Neural progenitor cell (in vitro differentiated cells): ENCODE data around the gene PREX1. TPM values are rescaled to one million over a fixed set of nuclear protein-coding genes. Genes with fewer than 3 reads are reported as not detected.

ENCODE experiments used
- DNase-seq: peaks from one replicate; pipeline ENCODE4 v3.0.0-alpha.2; 2016; ENCODE audit warnings: low spot score
- H2AFZ ChIP-seq: fragments of 200-600 bp; sonication (generic); replicated peaks from 2 replicates; pipeline ENCODE4 v1.6.1; 2016; ENCODE audit warnings: antibody characterized with exemption
- H3F3A ChIP-seq: fragments of 200-600 bp; sonication (generic); 2 replicates; pipeline ENCODE4 v1.6.1; 2016; ENCODE audit warnings: antibody characterized with exemption, low read depth
- H3K27ac ChIP-seq: fragments of 200-600 bp; sonication (generic); 2 replicates; pipeline ENCODE4 v1.5.1; 2016; ENCODE audit warnings: mild to moderate bottlenecking
- H3K27me3 ChIP-seq: fragments of 200-600 bp; sonication (generic); 2 replicates; pipeline ENCODE4 v1.6.1; 2016; ENCODE audit warnings: mild to moderate bottlenecking, moderate library complexity
- H3K36me3 ChIP-seq: fragments of 200-600 bp; sonication (generic); 2 replicates; pipeline ENCODE4 v1.5.1; 2016
- H3K4me1 ChIP-seq: fragments of 200-600 bp; sonication (generic); 2 replicates; pipeline ENCODE4 v1.6.1; 2016; ENCODE audit warnings: mixed run types
- H3K4me2 ChIP-seq: fragments of 200-600 bp; sonication (generic); 2 replicates; pipeline ENCODE4 v1.6.1; 2016
- H3K4me3 ChIP-seq: fragments of 200-600 bp; sonication (generic); 2 replicates; pipeline ENCODE4 v1.5.1; 2016
- H3K79me2 ChIP-seq: fragments of 200-600 bp; sonication (generic); 2 replicates; pipeline ENCODE4 v1.6.1; 2016; ENCODE audit warnings: low read depth
- H3K9ac ChIP-seq: fragments of 200-600 bp; sonication (generic); 2 replicates; pipeline ENCODE4 v1.6.1; 2016
- H3K9me3 ChIP-seq: fragments of 200-600 bp; sonication (generic); 2 replicates; pipeline ENCODE4 v1.5.1; 2016; ENCODE audit warnings: low read depth
- H4K20me1 ChIP-seq: fragments of 200-600 bp; sonication (generic); 2 replicates; pipeline ENCODE4 v1.6.1; 2016; ENCODE audit warnings: low read depth
- H3K27ac Mint-ChIP-seq: 3 replicates; pipeline ENCODE4 v1.8.0; 2021; ENCODE audit warnings: mixed read lengths
- H3K27me3 Mint-ChIP-seq: 2 replicates; pipeline ENCODE4 v1.8.0; 2022; ENCODE audit warnings: low read depth, mild to moderate bottlenecking, inconsistent platforms, moderate library complexity, mixed read lengths; ENCODE audit not compliant: insufficient read depth
- H3K36me3 Mint-ChIP-seq: 3 replicates; pipeline ENCODE4 v1.8.0; 2021; ENCODE audit warnings: mixed read lengths
- H3K4me1 Mint-ChIP-seq: 3 replicates; pipeline ENCODE4 v1.8.0; 2021; ENCODE audit warnings: mixed read lengths
- H3K4me3 Mint-ChIP-seq: 3 replicates; pipeline ENCODE4 v1.8.0; 2021; ENCODE audit warnings: mild to moderate bottlenecking, moderate library complexity, mixed read lengths
- H3K9me3 Mint-ChIP-seq: 3 replicates; pipeline ENCODE4 v1.8.0; 2020; ENCODE audit warnings: mixed read lengths
- CTCF ChIP-seq: fragments of 200-600 bp; sonication (generic); IDR thresholded peaks from 2 replicates; pipeline ENCODE4 v1.5.1; 2017; ENCODE audit warnings: antibody characterized with exemption, mild to moderate bottlenecking
- EZH2 ChIP-seq: fragments of 200-600 bp; sonication (generic); IDR thresholded peaks from 2 replicates; pipeline ENCODE4 v1.6.1; 2017; ENCODE audit warnings: antibody characterized with exemption, mild to moderate bottlenecking, moderate library complexity
- EZH2phosphoT487 ChIP-seq: fragments of 200-600 bp; sonication (generic); IDR thresholded peaks from 2 replicates; pipeline ENCODE4 v1.6.1; 2017; ENCODE audit warnings: antibody characterized with exemption
- total RNA-seq: library from RNA; depleted of rRNA; stranded (reverse); fragments of >200 nt; gene quantifications from 2 replicates; pipeline ENCODE4 v1.2.3, GENCODE V29; 2015; ENCODE audit warnings: low replicate concordance

Gene PREX1
- total RNA-seq, 1 donor from 2014 or later = 4.5 TPM

- no peak overlapping the region for H3K4me2 ChIP-seq
- no peaks in the 10 kb centered on the region for H3K36me3 ChIP-seq
- peaks cover 7% of the 10 kb centered on the region for H3K9me3 ChIP-seq
- H3K4me1 ChIP-seq = peaks cover 18% of the 10 kb centered on the region
- TF ChIP-seq EZH2 = no peak
- TF ChIP-seq EZH2phosphoT487 = no peak
- no peak for TF ChIP-seq CTCF
- no peaks in the 10 kb centered on the region for H3F3A ChIP-seq
- H3K27ac ChIP-seq = no peak overlapping the region
- no peak overlapping the region for H3K4me3 Mint-ChIP-seq
- H3K27me3 Mint-ChIP-seq = peaks cover 9% of the 10 kb centered on the region
- no peaks in the 10 kb centered on the region for H3K27me3 ChIP-seq
- H4K20me1 ChIP-seq = no peaks in the 10 kb centered on the region
- no peak for DNase-seq
- no peak overlapping the region for H3K9ac ChIP-seq
- peaks cover 19% of the 10 kb centered on the region for H3K36me3 Mint-ChIP-seq
- H3K27ac Mint-ChIP-seq = no peak overlapping the region
- peaks cover 35% of the 10 kb centered on the region for H3K4me1 Mint-ChIP-seq
- peaks cover 19% of the 10 kb centered on the region for H3K9me3 Mint-ChIP-seq
- no peaks in the 10 kb centered on the region for H3K79me2 ChIP-seq
- no peak overlapping the region for H3K4me3 ChIP-seq
- no peak overlapping the region for H2AFZ ChIP-seq
Observed at GRCh38 chr20:48783533-48784272, 44.1 kb downstream of the PREX1 start.

DNA sequence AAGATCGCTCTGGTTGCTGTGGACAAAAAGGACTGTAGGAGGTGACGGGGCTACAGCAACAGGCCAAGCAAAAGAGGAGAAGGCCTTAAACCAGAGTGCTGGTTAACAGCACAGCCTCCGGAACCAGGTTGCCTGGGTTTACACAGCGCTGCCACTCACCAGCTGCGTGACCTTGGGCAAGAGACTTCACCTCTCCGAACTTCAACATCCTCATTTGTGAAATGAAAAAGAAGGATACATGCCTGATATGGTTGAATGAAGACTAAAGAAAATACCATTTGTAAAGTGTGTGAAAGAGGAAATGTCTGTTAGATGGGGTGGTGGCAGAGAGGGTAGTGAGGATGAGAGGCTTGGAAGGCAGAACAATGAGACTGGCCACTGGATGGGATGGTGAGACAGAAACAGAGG, 44.9 kb downstream of the PREX1 start:
- no peak overlapping the region for H3K27ac Mint-ChIP-seq

DNA sequence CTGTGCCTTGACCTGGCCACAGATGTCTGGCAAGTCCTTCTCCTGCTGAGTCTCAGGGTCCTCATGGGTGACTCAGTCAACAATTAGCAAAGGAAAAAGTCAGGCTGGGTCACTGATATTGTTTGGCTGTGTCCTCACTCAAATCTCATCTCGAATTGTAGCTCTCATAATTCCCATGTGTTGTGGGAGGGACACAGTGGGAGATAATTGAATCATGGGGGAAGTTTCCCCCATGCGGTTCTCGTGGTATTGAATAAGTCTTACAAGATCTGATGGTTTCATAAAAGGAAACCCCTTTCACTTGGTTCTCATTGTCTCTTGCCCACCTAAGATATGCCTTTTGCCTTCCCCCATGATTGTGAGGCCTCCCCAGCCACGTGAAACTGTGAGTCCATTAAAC, 45.7 kb downstream of the PREX1 start:
- Histone ChIP-seq H3K4me3 (no peak overlapping the region), H4K20me1 (no peaks in the 10 kb centered on the region), H3K27ac (no peak overlapping the region), H3F3A (no peaks in the 10 kb centered on the region), H3K36me3 (no peaks in the 10 kb centered on the region), H3K9me3 (peaks cover 7% of the 10 kb centered on the region), H3K4me2 (no peak overlapping the region), H2AFZ (no peak overlapping the region), H3K4me1 (peaks cover 15% of the 10 kb centered on the region), H3K79me2 (no peaks in the 10 kb centered on the region), H3K27me3 (no peaks in the 10 kb centered on the region), H3K9ac (no peak overlapping the region)
- Mint-ChIP-seq H3K9me3 (peaks cover 24% of the 10 kb centered on the region), H3K27me3 (peaks cover 7% of the 10 kb centered on the region), H3K27ac (no peak overlapping the region), H3K4me3 (no peak overlapping the region), H3K36me3 (peaks cover 25% of the 10 kb centered on the region), H3K4me1 (peaks cover 21% of the 10 kb centered on the region)
- TF ChIP-seq EZH2 (no peak), EZH2phosphoT487 (no peak), CTCF (no peak)
- DNase-seq = no peak

More for the DNA sequence above, 44.9 kb downstream of the PREX1 start:
- H3K79me2 ChIP-seq = no peaks in the 10 kb centered on the region
- H3K27ac ChIP-seq = no peak overlapping the region
- no peak overlapping the region for H3K4me2 ChIP-seq
- H3K9ac ChIP-seq = no peak overlapping the region
- H3F3A ChIP-seq = no peaks in the 10 kb centered on the region
- no peaks in the 10 kb centered on the region for H3K36me3 ChIP-seq
- no peak overlapping the region for H3K4me3 Mint-ChIP-seq
- H3K4me1 ChIP-seq = peaks cover 18% of the 10 kb centered on the region
- H3K9me3 Mint-ChIP-seq = peaks cover 20% of the 10 kb centered on the region
- no peak overlapping the region for H2AFZ ChIP-seq
- no peak overlapping the region for H3K4me3 ChIP-seq
- H4K20me1 ChIP-seq = no peaks in the 10 kb centered on the region
- H3K4me1 Mint-ChIP-seq = peaks cover 27% of the 10 kb centered on the region
- H3K9me3 ChIP-seq = peaks cover 7% of the 10 kb centered on the region
- no peak for DNase-seq
- TF ChIP-seq EZH2 = no peak
- TF ChIP-seq CTCF = no peak
- TF ChIP-seq EZH2phosphoT487 = no peak
- no peaks in the 10 kb centered on the region for H3K27me3 ChIP-seq
- peaks cover 9% of the 10 kb centered on the region for H3K27me3 Mint-ChIP-seq
- peaks cover 21% of the 10 kb centered on the region for H3K36me3 Mint-ChIP-seq
